Natural killer cell (primary cell): ENCODE measurements around the gene DPP3. TPM values are rescaled to one million over a fixed set of nuclear protein-coding genes. Genes with fewer than 3 reads are reported as not detected.

Experiments used
- ATAC-seq, 3 donors: fragments of 150-1000 bp in 2 of 3; fragments of 200-7000 bp in 1 of 3; cut with Tn5 transposase; 1 replicate in 1 of 3; 2 replicates in 2 of 3; pipeline ENCODE4 v1.10.0; 2021; ENCODE audit warnings: mild to moderate bottlenecking in 2 of 3, moderate library complexity in 2 of 3
- DNase-seq, 2 donors: peaks; one replicate each; pipeline versions ENCODE4 v3.0.0 to v3.0.0-alpha.2; 2013 to 2021; ENCODE audit warnings: mixed read lengths in 1 of 2
- H3K27ac ChIP-seq: one replicate; pipeline ENCODE4 v1.5.1; 2013; ENCODE audit warnings: mild to moderate bottlenecking, low read length
- H3K27me3 ChIP-seq: one replicate; pipeline ENCODE4 v1.6.1; 2013; ENCODE audit warnings: low read length; ENCODE audit not compliant: control insufficient read depth, insufficient read depth
- H3K36me3 ChIP-seq: one replicate; pipeline ENCODE4 v1.6.1; 2013; ENCODE audit warnings: low read length; ENCODE audit not compliant: control insufficient read depth, insufficient read depth
- H3K4me1 ChIP-seq: one replicate; pipeline ENCODE4 v1.6.1; 2013; ENCODE audit warnings: low read length; ENCODE audit not compliant: control insufficient read depth, insufficient read depth
- H3K4me3 ChIP-seq: one replicate; pipeline ENCODE4 v1.5.1; 2013; ENCODE audit warnings: low read length
- H3K9me3 ChIP-seq: one replicate; pipeline ENCODE4 v1.6.1; 2013; ENCODE audit warnings: low read length; ENCODE audit not compliant: control insufficient read depth, insufficient read depth
- H3K27ac Mint-ChIP-seq, 2 donors: one replicate each; pipeline ENCODE4 v1.8.0; 2022; ENCODE audit warnings: mild to moderate bottlenecking in 2 of 2, mixed read lengths in 2 of 2, moderate library complexity in 1 of 2
- H3K27me3 Mint-ChIP-seq, 2 donors: one replicate each; pipeline ENCODE4 v1.8.0; 2022; ENCODE audit warnings: low read depth in 2 of 2, mixed read lengths in 2 of 2
- H3K36me3 Mint-ChIP-seq: one replicate; pipeline ENCODE4 v1.8.0; 2022; ENCODE audit warnings: mixed read lengths
- H3K4me1 Mint-ChIP-seq, 2 donors: one replicate each; pipeline ENCODE4 v1.8.0; 2022; ENCODE audit warnings: mixed read lengths in 2 of 2
- H3K4me3 Mint-ChIP-seq: one replicate; pipeline ENCODE4 v1.8.0; 2022; ENCODE audit warnings: mild to moderate bottlenecking, moderate library complexity, mixed read lengths
- H3K9me3 Mint-ChIP-seq, 2 donors: one replicate each; pipeline ENCODE4 v1.8.0; 2022; ENCODE audit warnings: mixed read lengths in 2 of 2
- CTCF ChIP-seq: fragments of 200-600 bp; IDR thresholded peaks from one replicate; pipeline ENCODE4 v1.8.0; 2022; ENCODE audit warnings: antibody characterized with exemption
- WGBS: methylation state at CpG from one replicate; pipeline ENCODE4 v1.1.7; 2013; ENCODE audit warnings: missing lambda C conversion rate; ENCODE audit not compliant: insufficient coverage; 5-methylcytosine and 5-hydroxymethylcytosine counted together
- intact Hi-C: fragments of 100-400 bp; cut with micrococcal nuclease; formaldehyde crosslinking; loops from one replicate; pipeline ENCODE4 v1.14.2; 2022
- total RNA-seq, 4 donors: library from RNA; stranded (reverse); fragments of 120-200 nt in 1 of 4; gene quantifications; one replicate each; pipeline versions ENCODE4 v1.2.3 to v1.2.4, GENCODE V29; 2013 to 2022

DPP3 gene
- total RNA-seq, 3 donors from 2014 or later (not counting 1 experiment from before 2014, with no cell fraction given): 37.4 to 42.9 (median 38.6) TPM

- Mint-ChIP-seq H3K4me1 (peaks cover 13 to 21% of the 10 kb centered on the region in 2 donors), H3K27me3 (no peaks in the 10 kb centered on the region), H3K36me3 (no peaks in the 10 kb centered on the region), H3K9me3 (no peaks in the 10 kb centered on the region), H3K4me3 (no peak overlapping the region), H3K27ac (peak overlapping the region in 1 of 2 donors; percentile 93)
- intact Hi-C loops: no loop called here
- Histone ChIP-seq H3K27ac (no peak overlapping the region), H3K4me3 (no peak overlapping the region), H3K4me1 (peaks cover 20% of the 10 kb centered on the region), H3K36me3 (no peaks in the 10 kb centered on the region), H3K9me3 (no peaks in the 10 kb centered on the region), H3K27me3 (no peaks in the 10 kb centered on the region)
- 86% methylated on average over 1 of the region's 1 CpG for WGBS
- no peak for TF ChIP-seq CTCF
- DNase-seq (no peak), ATAC-seq (no peak)
Measured at GRCh38 chr11:66464916-66465315, 15.3 kb upstream of the DPP3 start.

- H3K27ac ChIP-seq: peak overlapping the region; percentile 76
- Mint-ChIP-seq H3K9me3 (no peaks in the 10 kb centered on the region), H3K27ac (peak overlapping the region; percentile 72 to 93), H3K4me3 (peak overlapping the region; percentile 87), H3K4me1 (peaks cover 13 to 21% of the 10 kb centered on the region in 2 donors), H3K36me3 (no peaks in the 10 kb centered on the region), H3K27me3 (no peaks in the 10 kb centered on the region)
- no peak for TF ChIP-seq CTCF
- intact Hi-C loops: loop anchor here (2.0 kb wide), 1 partner anchor 15 kb away; the partner anchor contains the start of gene DPP3
- DNase-seq (no peak), ATAC-seq (no peak)
- no peaks in the 10 kb centered on the region for H3K27me3 ChIP-seq
- H3K4me1 ChIP-seq: peaks cover 20% of the 10 kb centered on the region
- H3K4me3 ChIP-seq: no peak overlapping the region
- WGBS: 47% methylated on average over 18 of the region's 19 CpGs
- no peaks in the 10 kb centered on the region for H3K9me3 ChIP-seq
- H3K36me3 ChIP-seq: no peaks in the 10 kb centered on the region
Measured at GRCh38 chr11:66465373-66466224, 14.6 kb upstream of the DPP3 start.

- no peaks in the 10 kb centered on the region for H3K27me3 Mint-ChIP-seq
- H3K4me1 Mint-ChIP-seq: peaks cover 13 to 21% of the 10 kb centered on the region in 2 donors
- intact Hi-C loops: loop anchor here (2.0 kb wide), 1 partner anchor 14 kb away; the partner anchor contains the start of gene DPP3
- peak within 1 kb of the TSS; percentile 94 for H3K4me3 Mint-ChIP-seq
- no peaks in the 10 kb centered on the region for H3K36me3 ChIP-seq
- no peaks in the 10 kb centered on the region for H3K9me3 ChIP-seq
- peak within 1 kb of the TSS; percentile 76 for H3K27ac ChIP-seq
- peak; percentile 90 to 98 for DNase-seq
- peak; percentile 91 to 98 (median 92) for ATAC-seq
- peak within 1 kb of the TSS; percentile 58 for H3K4me3 ChIP-seq
- no peaks in the 10 kb centered on the region for H3K36me3 Mint-ChIP-seq
- no peak for TF ChIP-seq CTCF
- H3K4me1 ChIP-seq: peaks cover 20% of the 10 kb centered on the region
- under 1% methylated on average over 56 of the region's 63 CpGs for WGBS
- peak within 1 kb of the TSS; percentile 72 to 93 for H3K27ac Mint-ChIP-seq
- no peaks in the 10 kb centered on the region for H3K27me3 ChIP-seq
- no peaks in the 10 kb centered on the region for H3K9me3 Mint-ChIP-seq
Measured at GRCh38 chr11:66466225-66467033, 13.8 kb upstream of the DPP3 start, which contains the start of gene PELI3. Gene PELI3, plus strand, starts transcription at chr11:66466905. Its CDS starts 1,224 bp downstream, at chr11:66468129.
